GM12892 (cell line): ENCODE results near the gene ATIC.
"Not testable (repeated sequence)": the region's sequence is repeated elsewhere in the genome, so short reads cannot be mapped to it uniquely, and the experiment has no call there.

ENCODE experiments used
- DNase-seq: peaks from one replicate; pipeline ENCODE4 v3.0.0; 2011; ENCODE audit not compliant: insufficient read length
- FAIRE-seq: peaks from 2 replicates; lab custom pipeline; 2011; peaks lifted over from hg19 to GRCh38; lab: Jason Lieb, UNC
- POLR2A ChIP-seq: IDR thresholded peaks from 2 replicates; pipeline ENCODE4 v1.6.1; 2011; ENCODE audit warnings: low read depth, low read length, control low read depth
- POLR2AphosphoS5 ChIP-seq: IDR thresholded peaks from 2 replicates; pipeline ENCODE4 v1.6.1; 2011; ENCODE audit warnings: low read depth, low read length, control low read depth
- TAF1 ChIP-seq: IDR thresholded peaks from 2 replicates; pipeline ENCODE4 v1.6.1; 2011; ENCODE audit warnings: low read depth, mild to moderate bottlenecking, control low read depth, low read length, borderline replicate concordance

The ATIC gene

GRCh38 chr2:215356334-215356947, 44.6 kb downstream of the ATIC start:
- FAIRE-seq (no peak), DNase-seq (no peak)
- no peak for TF ChIP-seq POLR2AphosphoS5

DNA sequence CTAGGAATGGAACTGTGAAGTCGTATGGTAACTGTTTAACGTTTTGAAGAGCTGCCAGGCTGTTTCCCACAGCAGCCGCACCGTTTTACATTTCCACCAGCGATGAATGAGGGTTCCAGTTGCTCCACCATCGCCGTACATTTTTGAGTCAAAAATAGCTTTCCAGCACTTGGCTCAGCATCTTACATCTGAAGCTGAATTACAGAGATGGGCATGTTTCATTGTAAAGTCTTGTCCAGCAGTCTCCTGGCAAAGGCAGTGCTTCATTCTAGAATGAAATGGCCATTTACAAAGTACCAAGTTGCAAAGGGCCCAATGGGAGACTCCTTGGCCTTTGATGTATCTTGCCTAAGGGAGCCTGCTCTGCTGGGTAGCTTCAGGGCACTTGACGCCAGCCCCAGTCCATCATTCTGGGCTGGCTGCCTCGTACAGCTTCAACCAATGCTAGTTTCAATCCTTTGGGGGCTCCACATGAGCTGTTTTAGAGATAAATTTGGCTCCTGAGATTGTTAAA, 45.1 kb downstream of the ATIC start:
- DNase-seq (no peak), FAIRE-seq (no peak)
- no peak for TF ChIP-seq POLR2AphosphoS5
- no peak for TF ChIP-seq POLR2A
- TF ChIP-seq TAF1 = no peak

DNA sequence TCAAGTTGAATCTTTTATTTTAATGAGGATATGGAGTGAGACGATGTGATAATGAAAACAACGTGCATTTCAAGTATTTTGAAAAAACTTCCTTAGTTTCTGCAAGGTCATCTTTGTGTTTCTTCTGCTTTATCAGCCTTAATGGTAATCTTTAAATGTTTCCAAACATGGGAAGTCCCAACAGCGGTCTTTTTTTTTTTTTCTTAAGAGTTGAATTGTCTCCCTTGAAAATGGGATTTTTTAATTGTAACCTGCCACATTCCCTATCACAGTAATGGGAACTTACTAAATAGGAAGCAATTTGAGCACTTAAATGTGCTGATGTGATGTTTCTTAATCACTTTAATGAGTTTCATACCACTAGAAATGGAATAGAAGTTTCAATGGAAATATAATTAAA, 45.8 kb downstream of the ATIC start:
- FAIRE-seq (no peak), DNase-seq (no peak)
- TF ChIP-seq TAF1 = no peak
- TF ChIP-seq POLR2AphosphoS5 = no peak
- TF ChIP-seq POLR2A = no peak

DNA sequence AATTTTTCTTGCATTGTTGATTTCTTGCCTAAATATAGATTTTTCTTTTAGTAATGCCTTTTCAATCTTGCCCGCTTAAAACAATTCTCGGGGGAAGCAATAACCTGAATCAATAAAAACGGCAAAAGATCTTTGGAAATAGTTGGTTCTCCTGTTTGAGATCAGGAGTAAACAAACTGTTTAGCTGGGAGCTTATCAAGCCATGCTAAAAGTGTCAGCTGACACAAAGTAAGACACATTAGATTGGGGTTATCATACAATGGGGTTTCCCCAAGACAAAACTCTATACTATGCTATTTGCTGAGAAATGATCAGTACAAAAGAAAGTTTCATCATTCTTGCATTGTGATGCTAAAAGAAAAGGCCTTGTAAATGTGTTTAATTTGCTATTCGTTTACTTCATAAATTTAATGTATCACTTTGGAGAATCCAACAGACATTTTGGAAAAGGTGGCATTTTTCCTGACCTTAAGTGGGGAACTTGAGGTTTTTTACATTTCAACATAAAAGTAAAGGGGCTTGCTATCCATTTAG, 46.5 kb downstream of the ATIC start:
- FAIRE-seq (no peak), DNase-seq (no peak)

GRCh38 chr2:215358891-215359575, 47.2 kb downstream of the ATIC start:
- peak; percentile 40 for FAIRE-seq
- DNase-seq = no peak
- no peak for TF ChIP-seq POLR2A
- no peak for TF ChIP-seq POLR2AphosphoS5
- no peak for TF ChIP-seq TAF1

More for the DNA sequence above, 46.5 kb downstream of the ATIC start:
- TF ChIP-seq TAF1 (no peak), POLR2AphosphoS5 (no peak), POLR2A (no peak)

DNA sequence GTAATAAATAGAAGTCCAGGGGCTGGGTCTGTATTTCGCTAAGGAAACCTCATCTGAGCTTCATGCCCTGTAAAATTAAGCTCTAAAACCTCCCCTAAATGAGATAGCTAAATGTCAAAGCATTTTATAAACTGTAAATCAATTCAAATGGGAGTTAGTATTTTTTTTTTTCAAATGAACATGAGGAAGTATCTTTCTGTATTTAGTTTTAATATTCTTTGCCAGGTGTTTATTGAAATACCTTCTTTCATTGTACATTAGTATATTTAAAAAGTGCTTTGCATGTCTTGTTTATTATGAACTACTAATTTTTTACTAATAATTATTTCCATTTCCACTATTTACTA, 47.7 kb downstream of the ATIC start:
- DNase-seq = no peak
- TF ChIP-seq TAF1 (no peak), POLR2A (no peak), POLR2AphosphoS5 (no peak)
- no peak for FAIRE-seq

DNA sequence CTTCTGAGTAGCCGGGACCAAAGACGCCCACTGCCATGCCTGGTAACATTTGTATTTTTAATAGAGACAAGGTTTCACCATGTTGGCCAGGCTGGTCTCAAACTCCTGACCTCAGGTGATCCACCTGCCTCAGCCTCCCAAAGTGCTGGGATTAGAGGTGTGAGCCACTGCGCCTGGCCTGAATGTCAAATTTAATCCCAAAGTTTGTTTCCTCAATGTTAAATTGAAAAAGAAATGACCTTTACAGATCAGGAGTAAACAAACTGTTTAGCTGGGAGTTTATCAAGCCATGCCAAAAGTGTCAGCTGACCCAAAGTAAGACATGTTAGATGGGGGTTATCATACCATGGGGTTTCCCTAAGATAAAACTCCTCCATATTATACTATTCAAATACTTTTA, 48.2 kb downstream of the ATIC start:
- not testable (repeated sequence) for DNase-seq, FAIRE-seq

DNA sequence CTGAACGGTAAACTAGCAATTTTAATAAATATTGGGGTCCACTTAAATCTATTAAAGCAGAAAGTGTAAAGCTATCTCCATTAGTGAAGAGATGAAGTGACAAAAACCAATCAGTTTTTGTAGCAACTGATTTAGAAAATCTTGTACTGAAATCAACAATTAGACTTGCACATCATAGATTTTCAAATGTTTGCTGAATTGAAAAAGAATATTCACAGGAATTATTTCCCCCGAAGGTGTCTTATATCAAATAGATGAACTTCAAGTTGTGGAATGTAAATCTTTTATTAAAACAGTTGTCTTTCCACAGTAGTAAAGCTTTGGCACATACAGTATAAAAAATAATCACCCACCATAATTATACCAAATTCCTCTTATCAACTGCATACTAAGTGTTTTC, 48.7 kb downstream of the ATIC start:
- DNase-seq = no peak
- no peak for FAIRE-seq
- TF ChIP-seq TAF1 (no peak), POLR2A (no peak), POLR2AphosphoS5 (no peak)

- no peak for FAIRE-seq
- DNase-seq = no peak
- no peak for TF ChIP-seq TAF1
- TF ChIP-seq POLR2A = no peak
Observed at GRCh38 chr2:215361211-215361875, 49.5 kb downstream of the ATIC start.

GRCh38 chr2:215361876-215362561, 50.2 kb downstream of the ATIC start:
- DNase-seq (no peak), FAIRE-seq (no peak)
- no peak for TF ChIP-seq TAF1
- TF ChIP-seq POLR2A = no peak
- TF ChIP-seq POLR2AphosphoS5 = no peak

DNA sequence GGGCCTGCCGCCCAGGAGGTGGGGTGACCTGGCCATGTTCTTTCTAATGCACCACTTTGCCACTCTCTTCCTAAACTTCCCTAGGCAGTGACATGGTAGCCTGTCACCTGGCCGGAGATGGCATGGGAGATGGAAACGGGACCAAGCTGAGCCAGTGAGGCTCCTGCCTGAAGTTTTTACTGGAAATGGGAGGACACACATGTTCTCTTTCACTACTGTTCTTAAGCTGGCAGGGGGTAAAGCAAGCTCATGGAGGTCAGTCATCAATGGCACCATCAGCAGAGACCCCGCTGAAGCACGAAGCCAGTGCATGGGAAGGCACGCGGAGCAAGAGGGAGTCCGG, 50.7 kb downstream of the ATIC start:
- FAIRE-seq = no peak
- TF ChIP-seq POLR2A = no peak
- no peak for TF ChIP-seq TAF1
- TF ChIP-seq POLR2AphosphoS5 = no peak
- DNase-seq = no peak

DNA sequence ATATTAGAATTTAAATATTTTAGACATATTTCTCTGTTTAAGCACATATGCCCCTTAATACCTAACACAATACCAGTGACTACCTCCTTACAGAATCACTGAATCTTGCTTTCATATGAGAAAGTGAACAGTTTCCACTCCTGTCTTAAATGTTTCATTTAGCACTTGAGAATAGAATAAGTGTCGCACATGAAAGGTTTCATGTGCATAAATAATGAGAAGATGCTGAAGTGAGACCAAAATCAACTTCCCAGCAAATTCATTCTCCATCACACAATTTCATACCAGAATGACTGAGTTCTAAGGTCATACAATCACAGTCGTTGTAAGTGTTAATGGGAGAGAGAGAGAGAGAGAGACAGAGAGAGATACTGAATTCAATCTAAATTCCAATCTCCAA, 51.2 kb downstream of the ATIC start:
- no peak for DNase-seq
- no peak for TF ChIP-seq POLR2AphosphoS5
- TF ChIP-seq TAF1 = no peak
- no peak for TF ChIP-seq POLR2A
- peak; percentile 74 for FAIRE-seq
